HepG2 (cell line): ENCODE measurements around the gene CSDE1. TPM values are rescaled to one million over a fixed set of nuclear protein-coding genes. Genes with fewer than 3 reads are reported as not detected.

Experiments
- CHD2 ChIP-seq: IDR thresholded peaks from 2 replicates; pipeline ENCODE4 v1.6.1; 2011; ENCODE audit warnings: low read depth, low read length, improper control_type of control experiment
- FOXA3 ChIP-seq: IDR thresholded peaks from 2 replicates; pipeline ENCODE4 v1.6.1; 2016; ENCODE audit warnings: missing genetic modification reagents, missing compliant biosample characterization
- HIVEP1 ChIP-seq: sonication (generic); formaldehyde crosslinking; IDR thresholded peaks from 2 replicates; pipeline ENCODE4 v1.4.0; 2020; ENCODE audit warnings: mild to moderate bottlenecking, missing genetic modification reagents
- NFRKB ChIP-seq: fragments of 450-650 bp; IDR thresholded peaks from 2 replicates; pipeline ENCODE4 v1.6.1; 2017
- NFYB ChIP-seq: sonication (generic); formaldehyde crosslinking; IDR thresholded peaks from 2 replicates; pipeline ENCODE4 v1.4.0; 2020; ENCODE audit warnings: missing genetic modification reagents
- SMAD3 ChIP-seq: sonication (generic); formaldehyde crosslinking; IDR thresholded peaks from 2 replicates; pipeline ENCODE4 v1.4.0; 2020; ENCODE audit warnings: missing genetic modification reagents
- TARDBP ChIP-seq: sonication (generic); formaldehyde crosslinking; IDR thresholded peaks from 2 replicates; pipeline ENCODE4 v1.8.0; 2022; ENCODE audit warnings: mild to moderate bottlenecking, missing genetic modification reagents
- TFDP2 ChIP-seq: sonication (generic); formaldehyde crosslinking; IDR thresholded peaks from 2 replicates; pipeline ENCODE4 v1.4.0; 2020; ENCODE audit warnings: missing genetic modification reagents
- ZMYM2 ChIP-seq: sonication (generic); formaldehyde crosslinking; IDR thresholded peaks from 2 replicates; pipeline ENCODE4 v1.8.0; 2022; ENCODE audit warnings: mild to moderate bottlenecking, missing genetic modification reagents
- ZNF207 ChIP-seq: fragments of 450-650 bp; IDR thresholded peaks from 2 replicates; pipeline ENCODE4 v1.6.1; 2016; ENCODE audit warnings: antibody characterized with exemption, borderline replicate concordance
- ZNF597 ChIP-seq: sonication (generic); formaldehyde crosslinking; IDR thresholded peaks from 2 replicates; pipeline ENCODE4 v1.5.0; 2020; ENCODE audit warnings: missing genetic modification reagents
- polyA plus RNA-seq, 8 experiments: library from polyadenylated mRNA; depleted of rRNA in 3 of 8; stranded (reverse) in 7 of 8; unstranded in 1 of 8; fragments of >200 nt; fragmentation: Illumina TruSeq in 4 of 8; extraction: Trizol in 4 of 8; gene quantifications; 2 replicates each; pipeline versions ENCODE4 v1.2.1 to v1.2.3, GENCODE V29; 2011 to 2016; ENCODE audit warnings: low read depth in 4 of 8, missing spikeins in 1 of 8, mixed read lengths in 1 of 8; ENCODE audit not compliant: insufficient read depth in 1 of 8
- total RNA-seq, 5 experiments: library from RNA; depleted of rRNA; stranded (reverse); fragments of >200 nt; fragmentation: Illumina TruSeq; extraction: Trizol; gene quantifications; 2 replicates each; pipeline ENCODE4 v1.2.3, GENCODE V29; 2016; ENCODE audit warnings: low read depth in 1 of 5
- TF ChIP-seq, protein P1 (sequence below): sonication (generic); formaldehyde crosslinking; IDR thresholded peaks from 2 replicates; pipeline ENCODE4 v1.8.0; 2022; ENCODE audit warnings: mild to moderate bottlenecking, missing genetic modification reagents, moderate library complexity
- TF ChIP-seq, protein P2 (sequence below): sonication (generic); formaldehyde crosslinking; IDR thresholded peaks from 2 replicates; pipeline ENCODE4 v1.4.0; 2020; ENCODE audit warnings: low read depth, missing genetic modification reagents
- TF ChIP-seq, protein P3 (sequence below): sonication (generic); formaldehyde crosslinking; IDR thresholded peaks from 2 replicates; pipeline ENCODE4 v1.4.0; 2020; ENCODE audit warnings: missing genetic modification reagents
- TF ChIP-seq, protein P4 (sequence below): IDR thresholded peaks from 2 replicates; pipeline ENCODE4 v1.6.1; 2016; ENCODE audit warnings: low read depth, borderline replicate concordance
- TF ChIP-seq, protein P5 (sequence below): sonication (generic); formaldehyde crosslinking; IDR thresholded peaks from 2 replicates; pipeline ENCODE4 v1.5.0; 2020; ENCODE audit warnings: mild to moderate bottlenecking, missing genetic modification reagents, borderline replicate concordance

The CSDE1 gene
- total and polyA plus RNA-seq, 2 of the 13 experiments (the other 11 are each of a cell fraction or from before 2014, with no cell fraction given), result 150 to 313 TPM

- TF ChIP-seq, protein P1, sequence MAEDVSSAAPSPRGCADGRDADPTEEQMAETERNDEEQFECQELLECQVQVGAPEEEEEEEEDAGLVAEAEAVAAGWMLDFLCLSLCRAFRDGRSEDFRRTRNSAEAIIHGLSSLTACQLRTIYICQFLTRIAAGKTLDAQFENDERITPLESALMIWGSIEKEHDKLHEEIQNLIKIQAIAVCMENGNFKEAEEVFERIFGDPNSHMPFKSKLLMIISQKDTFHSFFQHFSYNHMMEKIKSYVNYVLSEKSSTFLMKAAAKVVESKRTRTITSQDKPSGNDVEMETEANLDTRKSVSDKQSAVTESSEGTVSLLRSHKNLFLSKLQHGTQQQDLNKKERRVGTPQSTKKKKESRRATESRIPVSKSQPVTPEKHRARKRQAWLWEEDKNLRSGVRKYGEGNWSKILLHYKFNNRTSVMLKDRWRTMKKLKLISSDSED (CRISPR knock-in tag), result no peak
- no peak for TF ChIP-seq ZMYM2 (CRISPR knock-in tag)
- peak; percentile 26; the same call in 1 of the 2 replicates for TF ChIP-seq SMAD3 (CRISPR knock-in tag)
- no peak for TF ChIP-seq ZNF207
- TF ChIP-seq CHD2, result peak; percentile 96
- TF ChIP-seq, protein P2, sequence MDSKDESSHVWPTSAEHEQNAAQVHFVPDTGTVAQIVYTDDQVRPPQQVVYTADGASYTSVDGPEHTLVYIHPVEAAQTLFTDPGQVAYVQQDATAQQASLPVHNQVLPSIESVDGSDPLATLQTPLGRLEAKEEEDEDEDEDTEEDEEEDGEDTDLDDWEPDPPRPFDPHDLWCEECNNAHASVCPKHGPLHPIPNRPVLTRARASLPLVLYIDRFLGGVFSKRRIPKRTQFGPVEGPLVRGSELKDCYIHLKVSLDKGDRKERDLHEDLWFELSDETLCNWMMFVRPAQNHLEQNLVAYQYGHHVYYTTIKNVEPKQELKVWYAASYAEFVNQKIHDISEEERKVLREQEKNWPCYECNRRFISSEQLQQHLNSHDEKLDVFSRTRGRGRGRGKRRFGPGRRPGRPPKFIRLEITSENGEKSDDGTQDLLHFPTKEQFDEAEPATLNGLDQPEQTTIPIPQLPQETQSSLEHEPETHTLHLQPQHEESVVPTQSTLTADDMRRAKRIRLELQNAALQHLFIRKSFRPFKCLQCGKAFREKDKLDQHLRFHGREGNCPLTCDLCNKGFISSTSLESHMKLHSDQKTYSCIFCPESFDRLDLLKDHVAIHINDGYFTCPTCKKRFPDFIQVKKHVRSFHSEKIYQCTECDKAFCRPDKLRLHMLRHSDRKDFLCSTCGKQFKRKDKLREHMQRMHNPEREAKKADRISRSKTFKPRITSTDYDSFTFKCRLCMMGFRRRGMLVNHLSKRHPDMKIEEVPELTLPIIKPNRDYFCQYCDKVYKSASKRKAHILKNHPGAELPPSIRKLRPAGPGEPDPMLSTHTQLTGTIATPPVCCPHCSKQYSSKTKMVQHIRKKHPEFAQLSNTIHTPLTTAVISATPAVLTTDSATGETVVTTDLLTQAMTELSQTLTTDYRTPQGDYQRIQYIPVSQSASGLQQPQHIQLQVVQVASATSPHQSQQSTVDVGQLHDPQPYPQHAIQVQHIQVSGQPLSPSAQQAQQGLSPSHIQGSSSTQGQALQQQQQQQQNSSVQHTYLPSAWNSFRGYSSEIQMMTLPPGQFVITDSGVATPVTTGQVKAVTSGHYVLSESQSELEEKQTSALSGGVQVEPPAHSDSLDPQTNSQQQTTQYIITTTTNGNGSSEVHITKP (CRISPR knock-in tag), result 0 out of 2 replicates have a peak, but pooled peaks have one; percentile 7
- TF ChIP-seq NFYB, result no peak; the same call in 1 of the 2 replicates
- TF ChIP-seq TFDP2 (CRISPR knock-in tag), result peak; percentile 48
- no peak for TF ChIP-seq ZNF597 (CRISPR knock-in tag)
- TF ChIP-seq FOXA3, result peak; percentile 67
- TF ChIP-seq, protein P3, sequence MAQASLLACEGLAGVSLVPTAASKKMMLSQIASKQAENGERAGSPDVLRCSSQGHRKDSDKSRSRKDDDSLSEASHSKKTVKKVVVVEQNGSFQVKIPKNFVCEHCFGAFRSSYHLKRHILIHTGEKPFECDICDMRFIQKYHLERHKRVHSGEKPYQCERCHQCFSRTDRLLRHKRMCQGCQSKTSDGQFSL, result peak; percentile 54
- TF ChIP-seq, protein P4, sequence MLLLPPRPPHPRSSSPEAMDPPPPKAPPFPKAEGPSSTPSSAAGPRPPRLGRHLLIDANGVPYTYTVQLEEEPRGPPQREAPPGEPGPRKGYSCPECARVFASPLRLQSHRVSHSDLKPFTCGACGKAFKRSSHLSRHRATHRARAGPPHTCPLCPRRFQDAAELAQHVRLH (CRISPR knock-in tag), result peak; percentile 79
- peak; percentile 79; the same call in 1 of the 2 replicates for TF ChIP-seq NFRKB
- peak; percentile 64 for TF ChIP-seq HIVEP1 (CRISPR knock-in tag)
- TF ChIP-seq, protein P5, sequence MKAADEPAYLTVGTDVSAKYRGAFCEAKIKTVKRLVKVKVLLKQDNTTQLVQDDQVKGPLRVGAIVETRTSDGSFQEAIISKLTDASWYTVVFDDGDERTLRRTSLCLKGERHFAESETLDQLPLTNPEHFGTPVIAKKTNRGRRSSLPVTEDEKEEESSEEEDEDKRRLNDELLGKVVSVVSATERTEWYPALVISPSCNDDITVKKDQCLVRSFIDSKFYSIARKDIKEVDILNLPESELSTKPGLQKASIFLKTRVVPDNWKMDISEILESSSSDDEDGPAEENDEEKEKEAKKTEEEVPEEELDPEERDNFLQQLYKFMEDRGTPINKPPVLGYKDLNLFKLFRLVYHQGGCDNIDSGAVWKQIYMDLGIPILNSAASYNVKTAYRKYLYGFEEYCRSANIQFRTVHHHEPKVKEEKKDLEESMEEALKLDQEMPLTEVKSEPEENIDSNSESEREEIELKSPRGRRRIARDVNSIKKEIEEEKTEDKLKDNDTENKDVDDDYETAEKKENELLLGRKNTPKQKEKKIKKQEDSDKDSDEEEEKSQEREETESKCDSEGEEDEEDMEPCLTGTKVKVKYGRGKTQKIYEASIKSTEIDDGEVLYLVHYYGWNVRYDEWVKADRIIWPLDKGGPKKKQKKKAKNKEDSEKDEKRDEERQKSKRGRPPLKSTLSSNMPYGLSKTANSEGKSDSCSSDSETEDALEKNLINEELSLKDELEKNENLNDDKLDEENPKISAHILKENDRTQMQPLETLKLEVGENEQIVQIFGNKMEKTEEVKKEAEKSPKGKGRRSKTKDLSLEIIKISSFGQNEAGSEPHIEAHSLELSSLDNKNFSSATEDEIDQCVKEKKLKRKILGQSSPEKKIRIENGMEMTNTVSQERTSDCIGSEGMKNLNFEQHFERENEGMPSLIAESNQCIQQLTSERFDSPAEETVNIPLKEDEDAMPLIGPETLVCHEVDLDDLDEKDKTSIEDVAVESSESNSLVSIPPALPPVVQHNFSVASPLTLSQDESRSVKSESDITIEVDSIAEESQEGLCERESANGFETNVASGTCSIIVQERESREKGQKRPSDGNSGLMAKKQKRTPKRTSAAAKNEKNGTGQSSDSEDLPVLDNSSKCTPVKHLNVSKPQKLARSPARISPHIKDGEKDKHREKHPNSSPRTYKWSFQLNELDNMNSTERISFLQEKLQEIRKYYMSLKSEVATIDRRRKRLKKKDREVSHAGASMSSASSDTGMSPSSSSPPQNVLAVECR (CRISPR knock-in tag), result peak; percentile 91
- TF ChIP-seq TARDBP, result peak; percentile 6; the same call in 1 of the 2 replicates
These were observed at the start of gene CSDE1 (continued) for GRCh38 chr1:114757455-114758255.
